Measurements from ENCODE around the gene R3HDM1. TPM values are rescaled to one million over a fixed set of nuclear protein-coding genes. Genes with fewer than 3 reads are reported as not detected.

The R3HDM1 gene
- total and polyA plus RNA-seq, 2 of the 4 experiments (the other 2 are of a cell fraction), result 5.9 to 38.1 TPM

- H2AFZ ChIP-seq (replicated peaks; ENCODE audit: low read length, poor library complexity), result no peak overlapping the region
- no peak overlapping the region for H2BK20ac ChIP-seq (ENCODE audit: low read depth, low read length)
- peaks cover 17 to 21% of the 10 kb centered on the region in 2 experiments for H3K79me1 ChIP-seq (ENCODE audit: low read depth in 1 of 2, low read length in 2 of 2)
- in situ Hi-C loops (cut with MboI; ENCODE audit: low sequenced_read_pairs), result no loop called here
- no peak overlapping the region for H2AK5ac ChIP-seq (ENCODE audit: low read depth, low read length)
- peaks cover 3% of the 10 kb centered on the region; the same call in 1 of the 2 replicates for H3K9me1 ChIP-seq (ENCODE audit: insufficient read depth, low read length)
- H3K56ac ChIP-seq (ENCODE audit: extremely low read depth, insufficient read depth, low read length), result no peak overlapping the region
- no peak overlapping the region for H3K9ac ChIP-seq (ENCODE audit: low read depth, low read length)
- H3K4ac ChIP-seq (ENCODE audit: low read depth, low read length), result no peak overlapping the region
- dilution Hi-C loops (cut with HindIII; ENCODE audit: low sequenced_read_pairs, unreplicated experiment), result no loop called here
- no peaks in the 10 kb centered on the region for H3K27me3 ChIP-seq (ENCODE audit: control insufficient read depth, insufficient read depth, low read length)
- BruUV-seq (replicated peaks), result no TSS peak
- no peak overlapping the region for H2BK120ac ChIP-seq (ENCODE audit: low read depth, low read length)
- H2BK5ac ChIP-seq (ENCODE audit: low read depth, low read length, poor library complexity, severe bottlenecking), result no peak overlapping the region
- H3K23ac ChIP-seq (ENCODE audit: low read depth, low read length), result no peak overlapping the region
- no peak overlapping the region for H3K18ac ChIP-seq (ENCODE audit: low read depth, low read length)
- ATAC-seq (ENCODE audit: low read depth) (no peak), DNase-seq (no peak)
- H3K4me2 ChIP-seq (ENCODE audit: low read depth, low read length), result no peak overlapping the region
- H4K20me1 ChIP-seq (ENCODE audit: insufficient read depth, low read length), result no peaks in the 10 kb centered on the region; the same call in 1 of the 2 replicates
- H3K9me3 ChIP-seq (ENCODE audit: control insufficient read depth, insufficient read depth, low read length), result no peaks in the 10 kb centered on the region; the same call in 1 of the 2 replicates
- no peak overlapping the region for H4K5ac ChIP-seq (ENCODE audit: low read depth, low read length)
- H4K8ac ChIP-seq (ENCODE audit: low read depth in 2 of 2, low read length in 2 of 2), result no peak overlapping the region
- intact Hi-C loops (cut with micrococcal nuclease), result no loop called here
- ChIA-PET POLR2A (ENCODE audit: unreplicated experiment) (no interaction called here), CTCF (interaction anchor here (0.8 to 1.3 kb wide), 2 partner anchors 9 to 10 kb away, joined by 3 read pairs; no protein-coding TSS in a partner anchor)
- TF ChIP-seq CHD1 (IDR thresholded peaks at IDR 0.05; ENCODE audit: low read depth, low read length) (no peak), RCOR1 (IDR thresholded peaks at IDR 0.05; ENCODE audit: insufficient replicate concordance, low read length) (no peak), MAZ (IDR thresholded peaks at IDR 0.05; ENCODE audit: borderline replicate concordance, low read depth, low read length) (no peak), RFX5 (IDR thresholded peaks at IDR 0.05; ENCODE audit: low read depth, low read length) (no peak), BHLHE40 (IDR thresholded peaks at IDR 0.05; ENCODE audit: low read depth, low read length) (no peak), FOS (IDR thresholded peaks at IDR 0.05; ENCODE audit: low read depth, low read length) (no peak), NFE2L2 (IDR thresholded peaks at IDR 0.05; ENCODE audit: low read depth, low read length) (no peak), RAD21 (IDR thresholded peaks at IDR 0.05; ENCODE audit: low read length) (no peak), USF2 (IDR thresholded peaks at IDR 0.05; ENCODE audit: low read depth, low read length) (no peak), POLR2A (IDR thresholded peaks at IDR 0.05; ENCODE audit: low read depth, low read length) (no peak)
- no peak overlapping the region for H2BK15ac ChIP-seq (ENCODE audit: low read depth, low read length)
- no peak overlapping the region for H2AK9ac ChIP-seq (replicated peaks; ENCODE audit: low read depth, low read length, poor library complexity)
- no peak overlapping the region for H3K14ac ChIP-seq (replicated peaks; ENCODE audit: low read depth, low read length)
- no peak overlapping the region for H3K4me3 ChIP-seq (ENCODE audit: insufficient read depth, low read depth, low read length)
- no peak overlapping the region for H4K91ac ChIP-seq (ENCODE audit: insufficient read depth, low read depth, low read length)
- no peaks in the 10 kb centered on the region for H3K4me1 ChIP-seq (ENCODE audit: control insufficient read depth, insufficient read depth, low read length)
- H3K36me3 ChIP-seq (ENCODE audit: control insufficient read depth, insufficient read depth, low read length), result peaks cover 46% of the 10 kb centered on the region
- no peak overlapping the region for H3K27ac ChIP-seq (ENCODE audit: insufficient read depth, low read length)
Measured at GRCh38 chr2:135762022-135762421, 230.7 kb downstream of the R3HDM1 start.
